EH (cell line): ENCODE data around the gene TMEM184A.

Experiments used
- DNase-seq: peaks from one replicate; pipeline ENCODE4 v3.0.0-alpha.2; 2015; ENCODE audit warnings: low read depth

Gene TMEM184A

GRCh38 chr7:1567049-1567771, 11.2 kb upstream of the TMEM184A start:
- DNase-seq, result peak; percentile 20

GRCh38 chr7:1566687-1567048, 10.7 kb upstream of the TMEM184A start:
- no peak for DNase-seq

GRCh38 chr7:1564603-1565022, 8.6 kb upstream of the TMEM184A start:
- DNase-seq, result peak; percentile 64

- DNase-seq, result no peak
Measured at GRCh38 chr7:1563981-1564602, 8.1 kb upstream of the TMEM184A start.

GRCh38 chr7:1562597-1563051, 6.6 kb upstream of the TMEM184A start:
- no peak for DNase-seq

GRCh38 chr7:1562116-1562515, 6.1 kb upstream of the TMEM184A start:
- no peak for DNase-seq

- DNase-seq, result no peak
Measured at GRCh38 chr7:1561036-1561940, 5.3 kb upstream of the TMEM184A start.

- DNase-seq, result no peak
Measured at GRCh38 chr7:1560620-1561031, 4.6 kb upstream of the TMEM184A start.

- no peak for DNase-seq
Measured at GRCh38 chr7:1559626-1560590, 3.9 kb upstream of the TMEM184A start.

GRCh38 chr7:1558841-1559625, 3.0 kb upstream of the TMEM184A start:
- DNase-seq, result no peak

GRCh38 chr7:1558181-1558811, 2.3 kb upstream of the TMEM184A start:
- no peak for DNase-seq

GRCh38 chr7:1557771-1558170, 1.8 kb upstream of the TMEM184A start:
- no peak for DNase-seq

GRCh38 chr7:1557006-1557405, 1.0 kb upstream of the TMEM184A start:
- DNase-seq, result no peak

- peak; percentile 95 for DNase-seq
Measured at GRCh38 chr7:1555046-1555812, 776 bp downstream of the TMEM184A start.

GRCh38 chr7:1554333-1555045, 1.5 kb downstream of the TMEM184A start:
- DNase-seq, result no peak

GRCh38 chr7:1553512-1554210, 2.3 kb downstream of the TMEM184A start:
- DNase-seq, result no peak

- peak; percentile 55 for DNase-seq
Measured at GRCh38 chr7:1552200-1552599, 3.8 kb downstream of the TMEM184A start.

GRCh38 chr7:1550846-1551155, 5.2 kb downstream of the TMEM184A start:
- DNase-seq, result no peak
